GM18505 (cell line): ENCODE data around the gene MISP.
"Not testable (repeated sequence)": the region's sequence is repeated elsewhere in the genome, so short reads cannot be mapped to it uniquely, and the experiment has no call there.

Experiments used
- ATAC-seq: cut with Tn5 transposase; IDR thresholded peaks from one replicate; pipeline ENCODE4 v1.9.1; 2021; ENCODE audit not compliant: unreplicated experiment
- POLR2A ChIP-seq: IDR thresholded peaks from 4 replicates; pipeline ENCODE4 v1.6.1; 2011; ENCODE audit warnings: borderline replicate concordance; ENCODE audit not compliant: insufficient read depth, insufficient read length; ENCODE audit errors: extremely low read depth

Gene MISP

DNA sequence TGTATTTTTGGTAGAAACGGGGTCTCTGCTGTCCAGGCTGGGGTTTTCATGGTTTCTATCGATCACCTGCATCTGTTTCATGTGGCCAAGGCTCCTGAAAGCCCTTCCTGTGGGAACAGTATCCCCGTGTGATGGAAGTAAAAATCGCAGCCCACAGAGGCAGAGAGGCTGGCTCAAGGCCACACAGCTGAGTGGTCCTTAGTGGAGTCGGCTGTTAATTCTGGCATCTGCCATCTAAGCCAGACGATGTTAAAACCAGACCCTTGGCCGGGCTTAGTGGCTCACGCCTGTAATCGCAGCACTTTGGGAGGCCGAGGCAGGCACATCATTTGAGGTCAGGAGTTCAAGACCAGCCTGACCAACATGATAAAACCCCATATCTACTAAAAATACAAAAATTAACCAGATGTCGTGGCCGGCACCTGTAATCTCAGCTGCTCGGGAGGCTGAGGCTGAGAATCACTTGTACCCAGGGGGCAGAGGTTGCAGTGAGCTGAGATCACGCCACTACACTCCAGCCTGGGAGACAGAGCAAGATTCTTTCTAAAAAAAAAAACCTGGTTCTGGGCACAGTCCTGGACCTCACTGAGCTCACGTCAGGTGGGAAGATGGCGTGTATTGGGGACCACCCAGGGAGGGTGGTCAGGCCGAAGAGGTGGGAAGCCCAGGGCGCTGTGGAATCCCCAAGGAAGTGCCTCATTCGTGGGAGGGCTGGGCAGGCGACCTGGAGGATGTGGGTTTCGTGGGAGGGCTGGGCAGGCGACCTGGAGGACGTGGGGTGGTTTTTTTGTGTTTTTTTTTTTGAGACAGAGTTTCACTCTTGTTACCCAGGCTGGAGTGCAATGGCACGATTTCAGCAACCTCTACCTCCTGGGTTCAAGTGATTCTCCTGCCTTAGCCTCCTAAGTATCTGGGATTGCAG, 18.5 kb upstream of the MISP start:
- no peak for ATAC-seq
- no peak for TF ChIP-seq POLR2A

GRCh38 chr19:734716-735115, 16.2 kb upstream of the MISP start:
- TF ChIP-seq POLR2A = no peak

GRCh38 chr19:736125-736524, 14.8 kb upstream of the MISP start:
- no peak for ATAC-seq
- TF ChIP-seq POLR2A = no peak

More at GRCh38 chr19:734716-735115, 16.2 kb upstream of the MISP start:
- no peak for ATAC-seq

DNA sequence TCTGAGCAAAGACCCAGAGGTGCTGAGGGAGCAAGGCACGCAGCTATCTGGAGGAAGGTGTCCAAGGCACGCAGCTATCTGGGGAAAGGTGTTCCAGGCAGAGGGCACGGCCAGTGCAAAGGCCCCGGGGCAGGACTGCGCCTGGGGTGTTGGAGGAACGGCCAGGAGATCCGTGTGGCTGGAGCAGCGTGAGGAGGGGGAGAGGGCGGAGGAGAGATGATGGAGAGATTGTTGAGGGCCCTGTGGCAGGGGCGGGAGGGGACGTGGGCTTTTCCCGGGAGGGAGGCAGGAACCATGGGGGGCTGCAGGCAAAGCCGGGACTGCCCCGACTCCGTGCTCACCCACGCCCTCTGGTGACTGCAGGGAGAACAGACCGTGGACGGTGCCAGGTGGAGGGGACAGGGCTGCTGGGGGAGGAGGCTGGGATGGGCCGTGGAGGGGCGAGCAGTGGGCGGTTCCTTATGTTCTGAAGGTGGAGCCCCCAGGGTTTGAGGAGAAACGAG, 13.3 kb upstream of the MISP start:
- no peak for ATAC-seq
- no peak for TF ChIP-seq POLR2A

DNA sequence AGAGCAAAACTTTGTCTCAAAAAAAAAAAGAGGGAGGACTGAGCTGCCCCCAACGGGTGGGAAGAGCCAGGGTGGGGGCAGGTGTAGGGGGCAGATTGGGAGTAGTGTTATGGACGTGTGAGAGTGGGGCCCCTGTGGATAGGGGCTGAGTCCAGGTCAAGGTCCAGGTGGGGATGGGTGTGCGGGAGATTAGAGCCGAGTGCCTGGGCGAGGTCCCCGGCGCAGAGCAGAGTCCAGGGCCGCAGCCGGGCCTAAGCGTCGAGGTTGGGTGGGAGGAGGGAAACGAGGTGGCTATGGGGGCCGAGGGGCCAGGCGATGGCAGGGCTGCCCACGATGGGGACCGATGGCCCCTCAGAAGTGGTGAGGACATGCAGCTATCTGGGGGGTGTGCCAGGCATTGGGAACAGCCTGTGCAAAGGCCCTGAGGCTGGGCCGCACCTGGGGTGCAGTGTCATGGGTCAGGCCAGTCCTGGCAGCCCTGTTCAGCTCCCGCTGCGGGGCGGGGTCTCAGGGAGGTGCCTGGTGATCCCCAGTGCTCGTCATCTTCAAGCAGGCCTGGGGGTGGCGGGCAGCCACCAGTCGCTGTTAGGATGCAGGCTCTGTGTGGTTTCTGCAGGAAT, 12.3 kb upstream of the MISP start:
- no peak for ATAC-seq

GRCh38 chr19:739998-740715, 10.8 kb upstream of the MISP start:
- no peak for TF ChIP-seq POLR2A
- no peak for ATAC-seq

More for the DNA sequence above, 12.3 kb upstream of the MISP start:
- no peak for TF ChIP-seq POLR2A

DNA sequence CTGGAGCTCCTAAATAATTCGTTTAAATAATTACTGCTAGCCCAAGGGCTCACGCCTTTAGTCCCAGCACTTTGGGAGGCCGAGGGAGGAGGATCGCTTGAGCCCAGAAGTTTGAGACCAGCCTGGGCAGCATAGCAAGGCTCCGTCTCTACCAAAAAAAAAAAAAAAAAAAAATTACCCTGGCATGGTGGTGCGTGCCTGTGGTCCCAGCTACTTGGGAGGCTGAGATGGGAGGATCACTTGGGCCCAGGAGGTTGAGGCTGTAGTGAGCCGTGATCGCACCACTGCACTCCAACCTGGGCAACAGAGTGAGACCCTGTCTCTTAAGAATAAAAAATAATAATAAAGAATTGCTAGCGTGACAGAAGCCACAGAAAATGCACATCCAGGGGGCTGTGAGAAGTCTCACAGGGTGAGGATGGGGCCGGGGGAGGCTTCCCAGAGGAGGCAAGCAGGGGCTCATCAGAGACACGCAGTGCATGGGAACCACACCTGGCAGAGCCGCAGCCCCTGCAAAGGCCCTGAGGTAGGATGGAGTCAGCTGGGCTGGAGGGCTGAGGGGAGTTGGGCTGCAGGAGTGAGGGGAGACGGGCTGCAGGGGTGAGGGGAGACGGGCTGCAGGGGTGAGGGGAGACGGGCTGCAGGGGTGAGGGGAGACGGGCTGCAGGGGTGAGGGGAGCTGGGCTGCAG, 10.0 kb upstream of the MISP start:
- not testable (repeated sequence) for ATAC-seq

DNA sequence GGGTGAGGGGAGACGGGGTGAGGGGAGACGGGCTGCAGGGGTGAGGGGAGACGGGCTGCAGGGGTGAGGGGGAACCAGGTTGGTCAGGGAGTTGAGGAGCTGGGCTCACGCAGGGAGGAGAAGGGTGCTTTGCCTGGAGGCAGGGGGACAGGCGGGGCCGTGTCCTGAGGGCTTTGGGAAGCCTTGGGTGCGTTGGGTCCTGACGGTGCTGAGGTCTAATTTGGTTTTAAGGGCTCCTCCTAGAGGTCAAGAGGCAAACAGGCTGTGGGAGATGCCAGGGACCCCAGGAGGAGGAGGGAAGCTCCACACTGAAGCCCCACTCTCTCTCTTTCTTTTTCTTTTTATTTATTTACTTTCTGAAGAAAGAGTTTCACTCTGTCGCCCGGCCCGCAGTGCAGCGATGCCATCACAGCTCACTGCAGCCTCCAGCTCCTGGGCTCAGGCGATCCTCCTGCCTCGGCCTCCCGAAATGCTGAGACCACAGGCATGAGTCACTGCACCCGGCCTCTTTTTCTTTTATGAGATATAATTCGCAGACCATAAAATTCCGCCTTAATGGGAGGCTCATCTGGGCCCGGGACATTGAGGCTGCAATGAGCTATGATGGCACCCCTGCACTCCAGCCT, 9.3 kb upstream of the MISP start:
- TF ChIP-seq POLR2A = no peak
- ATAC-seq = no peak

DNA sequence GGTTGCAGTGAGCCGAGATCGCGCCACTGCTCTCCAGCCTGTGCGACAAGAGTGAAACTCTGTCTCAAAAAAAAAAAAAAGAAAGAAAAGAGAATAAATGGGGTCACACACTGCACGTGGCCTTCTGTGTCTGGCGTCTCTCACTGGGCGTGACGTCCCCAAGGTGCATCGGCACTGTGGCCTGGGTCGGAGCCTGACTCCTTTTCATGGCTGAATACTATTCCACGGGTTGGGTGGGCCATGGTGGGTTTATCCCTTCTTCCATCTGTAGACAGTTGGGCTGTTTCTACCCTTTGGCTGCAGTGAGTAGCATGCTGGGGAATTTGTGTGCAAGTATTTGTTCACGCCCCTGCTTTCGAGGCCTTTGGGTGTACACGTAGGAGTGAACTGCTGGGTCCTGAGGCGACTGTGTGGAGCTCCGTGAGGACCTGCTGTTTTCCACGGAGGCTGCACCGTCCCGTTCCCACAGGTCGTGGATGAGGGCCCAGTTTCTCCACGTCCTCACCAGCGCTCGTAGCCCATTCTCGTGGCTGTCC, 8.3 kb upstream of the MISP start:
- ATAC-seq = no peak
- no peak for TF ChIP-seq POLR2A

GRCh38 chr19:743168-743687, 7.7 kb upstream of the MISP start:
- no peak for ATAC-seq
- TF ChIP-seq POLR2A = no peak

- ATAC-seq = not testable (repeated sequence)
These were observed 5.8 kb upstream of the MISP start for GRCh38 chr19:745138-745537.

DNA sequence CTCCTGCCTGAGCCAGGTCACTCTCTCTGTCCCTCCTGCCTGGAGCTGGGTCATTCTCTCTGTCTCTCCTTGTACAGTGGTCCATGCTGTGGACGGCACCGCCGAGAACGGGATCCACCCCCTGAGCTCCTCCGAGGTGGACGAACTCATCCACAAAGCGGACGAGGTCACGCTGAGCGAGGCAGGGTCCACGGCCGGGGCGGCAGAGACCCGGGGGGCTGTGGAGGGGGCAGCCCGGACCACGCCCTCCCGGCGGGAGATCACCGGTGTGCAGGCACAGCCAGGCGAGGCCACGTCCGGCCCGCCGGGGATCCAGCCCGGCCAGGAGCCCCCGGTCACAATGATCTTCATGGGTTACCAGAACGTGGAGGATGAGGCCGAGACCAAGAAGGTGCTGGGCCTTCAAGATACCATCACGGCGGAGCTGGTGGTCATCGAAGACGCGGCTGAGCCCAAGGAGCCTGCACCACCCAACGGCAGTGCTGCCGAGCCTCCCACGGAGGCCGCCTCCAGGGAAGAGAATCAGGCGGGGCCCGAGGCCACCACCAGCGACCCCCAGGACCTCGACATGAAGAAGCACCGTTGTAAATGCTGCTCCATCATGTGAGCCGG, 4.6 kb upstream of the MISP start:
- no peak for ATAC-seq
- TF ChIP-seq POLR2A = no peak
